Liver (tissue), 9 donors: ENCODE results near the gene IFI27. TPM values are rescaled to one million over a fixed set of nuclear protein-coding genes. Genes with fewer than 3 reads are reported as not detected.

Experiments used
- DNase-seq: peaks from one replicate; pipeline ENCODE4 v3.0.0-alpha.2; 2017; ENCODE audit warnings: low spot score
- H3K27ac ChIP-seq, 2 donors: one replicate each; pipeline ENCODE4 v1.7.0; 2013; ENCODE audit warnings: inconsistent platforms in 2 of 2, low read length in 2 of 2, control low read depth in 1 of 2, low read depth in 1 of 2, mild to moderate bottlenecking in 1 of 2
- H3K27me3 ChIP-seq, 4 donors: one replicate each; pipeline versions ENCODE4 v1.6.1 to v1.7.0; 2013; ENCODE audit warnings: low read length in 3 of 4, inconsistent platforms in 1 of 4, mild to moderate bottlenecking in 1 of 4, moderate library complexity in 1 of 4; ENCODE audit not compliant: control insufficient read depth in 4 of 4, insufficient read depth in 4 of 4
- H3K36me3 ChIP-seq, 4 donors: one replicate each; pipeline versions ENCODE4 v1.6.1 to v1.7.0; 2013; ENCODE audit warnings: low read length in 3 of 4, mild to moderate bottlenecking in 3 of 4, low read depth in 1 of 4, moderate library complexity in 1 of 4; ENCODE audit not compliant: control insufficient read depth in 4 of 4, insufficient read depth in 3 of 4
- H3K4me1 ChIP-seq, 4 donors: one replicate each; pipeline versions ENCODE4 v1.6.1 to v1.7.0; 2013; ENCODE audit warnings: low read length in 3 of 4, mild to moderate bottlenecking in 3 of 4, moderate library complexity in 1 of 4; ENCODE audit not compliant: control insufficient read depth in 4 of 4, insufficient read depth in 4 of 4
- H3K4me3 ChIP-seq, 3 donors: one replicate each; pipeline versions ENCODE4 v1.6.1 to v1.7.0; 2013; ENCODE audit warnings: low read length in 3 of 3, control low read depth in 1 of 3, low read depth in 1 of 3, mild to moderate bottlenecking in 1 of 3
- H3K9ac ChIP-seq, 2 donors: one replicate each; pipeline ENCODE4 v1.7.0; 2013; ENCODE audit warnings: low read length in 2 of 2, mild to moderate bottlenecking in 2 of 2, moderate library complexity in 2 of 2, control low read depth in 1 of 2, low read depth in 1 of 2
- H3K9me3 ChIP-seq, 4 donors: one replicate each; pipeline versions ENCODE4 v1.6.1 to v1.7.0; 2013; ENCODE audit warnings: low read length in 3 of 4; ENCODE audit not compliant: control insufficient read depth in 4 of 4
- ATF3 ChIP-seq: IDR thresholded peaks from 2 replicates; pipeline ENCODE4 v1.6.1; 2016; ENCODE audit warnings: antibody characterized with exemption
- CTCF ChIP-seq: fragments of 150-350 bp; IDR thresholded peaks from 2 replicates; pipeline ENCODE4 v1.5.1; 2017; ENCODE audit warnings: improper control_type of control experiment, low read depth, low read length; ENCODE audit not compliant: missing input control
- EGR1 ChIP-seq, 2 donors: IDR thresholded peaks; 2 replicates each; pipeline ENCODE4 v1.6.1; 2016 to 2018; ENCODE audit warnings: antibody characterized with exemption in 2 of 2, low read depth in 2 of 2
- FOXA1 ChIP-seq: IDR thresholded peaks from 2 replicates; pipeline ENCODE4 v1.6.1; 2016; ENCODE audit warnings: antibody characterized with exemption
- FOXA2 ChIP-seq: IDR thresholded peaks from 2 replicates; pipeline ENCODE4 v1.6.1; 2016; ENCODE audit warnings: antibody characterized with exemption
- GABPA ChIP-seq, 2 donors: IDR thresholded peaks in 1 of 2; conservative IDR thresholded peaks in 1 of 2; 2 replicates each; pipeline ENCODE4 v1.6.1; 2016; ENCODE audit warnings: antibody characterized with exemption in 2 of 2, mild to moderate bottlenecking in 1 of 2, moderate library complexity in 1 of 2
- HNF4A ChIP-seq, 2 donors: conservative IDR thresholded peaks; 2 replicates each; pipeline ENCODE4 v1.6.1; 2016; ENCODE audit warnings: antibody characterized with exemption in 2 of 2, mild to moderate bottlenecking in 2 of 2
- HNF4G ChIP-seq: IDR thresholded peaks from 2 replicates; pipeline ENCODE4 v1.6.1; 2016; ENCODE audit warnings: antibody characterized with exemption
- JUND ChIP-seq, 2 donors: IDR thresholded peaks; 2 replicates each; pipeline ENCODE4 v1.6.1; 2016; ENCODE audit warnings: antibody characterized with exemption in 2 of 2
- MAX ChIP-seq: IDR thresholded peaks from 2 replicates; pipeline ENCODE4 v1.6.1; 2016; ENCODE audit warnings: antibody characterized with exemption
- NR2F2 ChIP-seq: IDR thresholded peaks from 2 replicates; pipeline ENCODE4 v1.6.1; 2016; ENCODE audit warnings: antibody characterized with exemption
- RAD21 ChIP-seq, 2 donors: IDR thresholded peaks; 2 replicates each; pipeline ENCODE4 v1.6.1; 2016; ENCODE audit warnings: antibody characterized with exemption in 2 of 2, mild to moderate bottlenecking in 2 of 2
- REST ChIP-seq: IDR thresholded peaks from 2 replicates; pipeline ENCODE4 v1.6.1; 2016; ENCODE audit warnings: antibody characterized with exemption, mild to moderate bottlenecking
- RXRA ChIP-seq, 2 donors: IDR thresholded peaks; 2 replicates each; pipeline ENCODE4 v1.6.1; 2017 to 2018; ENCODE audit warnings: antibody characterized with exemption in 2 of 2, mild to moderate bottlenecking in 1 of 2
- SP1 ChIP-seq: IDR thresholded peaks from 2 replicates; pipeline ENCODE4 v1.6.1; 2018; ENCODE audit warnings: antibody characterized with exemption, mild to moderate bottlenecking
- TAF1 ChIP-seq: conservative IDR thresholded peaks from 2 replicates; pipeline ENCODE4 v1.6.1; 2016; ENCODE audit warnings: antibody characterized with exemption, mild to moderate bottlenecking
- YY1 ChIP-seq: IDR thresholded peaks from 2 replicates; pipeline ENCODE4 v1.6.1; 2016; ENCODE audit warnings: antibody characterized with exemption, mild to moderate bottlenecking
- ZBTB33 ChIP-seq: IDR thresholded peaks from 2 replicates; pipeline ENCODE4 v1.6.1; 2016; ENCODE audit warnings: antibody characterized with exemption
- WGBS: extraction: QIAGEN DNeasy Blood & Tissue Kit; methylation state at CpG from one replicate; pipeline ENCODE4 v1.1.7; 2013; 5-methylcytosine and 5-hydroxymethylcytosine counted together
- polyA plus RNA-seq, 2 donors: library from polyadenylated mRNA; stranded (reverse) in 1 of 2; unstranded in 1 of 2; fragments of 200-250 nt in 1 of 2; fragments of >200 nt in 1 of 2; fragmentation: Nextera tagmentation in 1 of 2; extraction: Ambion mirVana in 1 of 2; gene quantifications; one replicate each; pipeline versions ENCODE4 v1.2.1 to v1.2.3, GENCODE V29; 2013 to 2015
- total RNA-seq, 2 donors: library from RNA; depleted of rRNA; stranded (reverse); fragments of >200 nt; gene quantifications; one replicate each; pipeline ENCODE4 v1.2.3, GENCODE V29; 2014
- donor health status: healthy.
- donor health status: healthy.
- donor health status: healthy.
- donor health status: healthy.
- donor health status: healthy.

IFI27 gene
- total and polyA plus RNA-seq, 4 donors: 12.7 to 170 (median 42.2) TPM

- Histone ChIP-seq H3K9ac (no peak overlapping the region), H3K27ac (no peak overlapping the region), H3K36me3 (no peaks in the 10 kb centered on the region), H3K9me3 (no peaks in the 10 kb centered on the region), H3K27me3 (no peaks in the 10 kb centered on the region), H3K4me3 (no peak overlapping the region), H3K4me1 (no peaks in the 10 kb centered on the region)
- no peak for DNase-seq
- WGBS: 67% methylated on average over 6 of the region's 6 CpGs
- TF ChIP-seq TAF1 (no peak), HNF4G (no peak), HNF4A (conservative IDR thresholded peaks at IDR 0.05) (no peak), FOXA1 (no peak), GABPA (IDR thresholded peaks at IDR 0.05 in 1 of 2, conservative IDR thresholded peaks at IDR 0.05 in 1 of 2) (no peak), MAX (no peak), RXRA (IDR thresholded peaks at IDR 0.05) (no peak), FOXA2 (no peak), REST (no peak), CTCF (no peak), EGR1 (IDR thresholded peaks at IDR 0.05; ENCODE audit: low read depth in 2 of 2) (no peak), ZBTB33 (no peak), JUND (IDR thresholded peaks at IDR 0.05) (no peak), YY1 (no peak), SP1 (no peak), RAD21 (IDR thresholded peaks at IDR 0.05) (no peak), NR2F2 (no peak), ATF3 (no peak)
These were observed 11.5 kb upstream of the IFI27 start for GRCh38 chr14:94099006-94099405.
